Measurements from ENCODE around the gene CRAT.

DNA sequence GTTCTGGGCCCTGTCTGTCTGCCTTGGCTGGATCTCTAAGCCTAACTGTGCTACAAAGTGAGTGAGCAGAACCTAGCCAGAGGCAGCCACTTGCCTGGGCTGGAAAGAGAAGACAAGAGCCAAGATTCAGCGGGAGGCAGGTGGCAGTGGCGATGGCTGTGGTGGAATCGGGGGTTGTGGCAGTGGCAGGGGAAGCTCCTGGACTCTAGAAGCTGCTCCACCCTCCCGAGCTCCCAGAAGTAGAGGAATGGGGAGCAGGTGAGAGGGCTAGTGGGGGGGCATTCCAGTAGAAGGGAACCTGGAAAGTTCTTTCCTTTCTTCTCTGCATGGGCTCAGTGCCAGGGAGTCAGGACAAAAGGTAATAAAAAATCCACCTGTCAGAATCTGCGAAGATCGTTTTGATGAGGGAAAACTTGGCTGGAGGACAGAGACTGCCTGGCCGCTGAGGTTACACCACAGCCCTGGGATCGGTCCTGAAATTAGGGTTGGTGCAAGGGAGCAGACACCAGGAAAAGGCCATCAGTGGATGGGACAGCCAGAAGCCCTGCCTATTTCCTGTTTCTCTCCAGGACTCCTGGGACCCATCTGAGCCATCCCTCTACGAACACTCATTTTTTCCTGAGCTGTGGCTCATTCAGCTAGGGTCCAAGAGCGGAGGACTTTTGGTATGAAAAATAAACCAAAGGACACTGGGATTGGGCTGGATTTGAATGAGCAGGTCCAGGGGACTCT lies 1.6 kb downstream of the CRAT start:
- TF ChIP-seq, protein P1, sequence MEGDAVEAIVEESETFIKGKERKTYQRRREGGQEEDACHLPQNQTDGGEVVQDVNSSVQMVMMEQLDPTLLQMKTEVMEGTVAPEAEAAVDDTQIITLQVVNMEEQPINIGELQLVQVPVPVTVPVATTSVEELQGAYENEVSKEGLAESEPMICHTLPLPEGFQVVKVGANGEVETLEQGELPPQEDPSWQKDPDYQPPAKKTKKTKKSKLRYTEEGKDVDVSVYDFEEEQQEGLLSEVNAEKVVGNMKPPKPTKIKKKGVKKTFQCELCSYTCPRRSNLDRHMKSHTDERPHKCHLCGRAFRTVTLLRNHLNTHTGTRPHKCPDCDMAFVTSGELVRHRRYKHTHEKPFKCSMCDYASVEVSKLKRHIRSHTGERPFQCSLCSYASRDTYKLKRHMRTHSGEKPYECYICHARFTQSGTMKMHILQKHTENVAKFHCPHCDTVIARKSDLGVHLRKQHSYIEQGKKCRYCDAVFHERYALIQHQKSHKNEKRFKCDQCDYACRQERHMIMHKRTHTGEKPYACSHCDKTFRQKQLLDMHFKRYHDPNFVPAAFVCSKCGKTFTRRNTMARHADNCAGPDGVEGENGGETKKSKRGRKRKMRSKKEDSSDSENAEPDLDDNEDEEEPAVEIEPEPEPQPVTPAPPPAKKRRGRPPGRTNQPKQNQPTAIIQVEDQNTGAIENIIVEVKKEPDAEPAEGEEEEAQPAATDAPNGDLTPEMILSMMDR (optimal IDR thresholded peaks at IDR 0.05 in 1 of 3, IDR thresholded peaks at IDR 0.05 in 1 of 3, conservative IDR thresholded peaks at IDR 0.05 in 1 of 3; ENCODE audit: extremely low read depth in 1 of 3, insufficient read depth in 2 of 3, low read length in 3 of 3), result no peak
- TF ChIP-seq EZH2 (IDR thresholded peaks at IDR 0.05; ENCODE audit: low read length), result no peak

Data from keratinocyte (primary cell).